ENCODE data around the gene AFG3L2. TPM values are rescaled to one million over a fixed set of nuclear protein-coding genes. Genes with fewer than 3 reads are reported as not detected.

Gene AFG3L2
- total RNA-seq, 2 experiments from 2014 or later, result 60.6 to 64.0 TPM

- no peak for TF ChIP-seq CTCF (IDR thresholded peaks at IDR 0.05)
- intact Hi-C loops (cut with micrococcal nuclease), result no loop called here
These were observed 59.2 kb downstream of the AFG3L2 start for GRCh38 chr18:12317664-12318333.

GRCh38 chr18:12315911-12316310 lies 61.1 kb downstream of the AFG3L2 start:
- CTCF ChIA-PET, result interaction anchor here (4.2 to 5.9 kb wide), 2 partner anchors 12 to 44 kb away, joined by 13 to 32 read pairs; no protein-coding TSS in a partner anchor
- Mint-ChIP-seq H3K27ac (no peak overlapping the region), H3K27me3 (no peaks in the 10 kb centered on the region), H3K36me3 (ENCODE audit: low read depth) (peaks cover 4% of the 10 kb centered on the region), H3K9me3 (peaks cover 9% of the 10 kb centered on the region), H3K4me3 (no peak overlapping the region), H3K4me1 (ENCODE audit: low read depth) (no peaks in the 10 kb centered on the region)
- ATAC-seq (no peak), DNase-seq (no peak)
- TF ChIP-seq CTCF (IDR thresholded peaks at IDR 0.05), result no peak
- POLR2A ChIA-PET, result no interaction called here
- intact Hi-C loops (cut with micrococcal nuclease), result no loop called here

More at GRCh38 chr18:12317664-12318333, 59.2 kb downstream of the AFG3L2 start:
- H3K4me3 Mint-ChIP-seq, result no peak overlapping the region
- ATAC-seq, result no peak
- no peaks in the 10 kb centered on the region for H3K27me3 Mint-ChIP-seq
- POLR2A ChIA-PET, result interaction anchor here (0.6 to 0.9 kb wide), 2 partner anchors 9 to 18 kb away, joined by 3 to 5 read pairs; no protein-coding TSS in a partner anchor
- CTCF ChIA-PET, result interaction anchor here (1.4 to 3.0 kb wide), 3 partner anchors 10 to 81 kb away, joined by 3 to 19 read pairs (median 5); no protein-coding TSS in a partner anchor
- H3K9me3 Mint-ChIP-seq, result peaks cover 3% of the 10 kb centered on the region
- DNase-seq, result no peak
- peaks cover 10% of the 10 kb centered on the region for H3K36me3 Mint-ChIP-seq (ENCODE audit: low read depth)
- H3K4me1 Mint-ChIP-seq (ENCODE audit: low read depth), result no peaks in the 10 kb centered on the region
- H3K27ac Mint-ChIP-seq, result no peak overlapping the region

GRCh38 chr18:12315490-12315889 lies 61.5 kb downstream of the AFG3L2 start:
- intact Hi-C loops (cut with micrococcal nuclease), result no loop called here

GRCh38 chr18:12314591-12315305 lies 62.3 kb downstream of the AFG3L2 start:
- ATAC-seq, result no peak
- Mint-ChIP-seq H3K27ac (no peak overlapping the region), H3K4me1 (ENCODE audit: low read depth) (peaks cover under 1% of the 10 kb centered on the region), H3K9me3 (peaks cover 12% of the 10 kb centered on the region), H3K27me3 (peaks cover 6% of the 10 kb centered on the region), H3K4me3 (no peak overlapping the region), H3K36me3 (ENCODE audit: low read depth) (peaks cover 5% of the 10 kb centered on the region)
- no peak for TF ChIP-seq CTCF (IDR thresholded peaks at IDR 0.05)
- CTCF ChIA-PET, result interaction anchor here (0.9 to 5.9 kb wide), 3 partner anchors 13 to 78 kb away, joined by 3 to 32 read pairs (median 13); no protein-coding TSS in a partner anchor
- POLR2A ChIA-PET, result interaction anchor here (0.6 kb wide), 1 partner anchor 94 kb away, joined by 3 read pairs; no protein-coding TSS in a partner anchor
- intact Hi-C loops (cut with micrococcal nuclease), result no loop called here
- DNase-seq, result no peak

More at GRCh38 chr18:12315490-12315889, 61.5 kb downstream of the AFG3L2 start:
- H3K4me1 Mint-ChIP-seq (ENCODE audit: low read depth), result no peaks in the 10 kb centered on the region
- H3K27ac Mint-ChIP-seq, result no peak overlapping the region
- POLR2A ChIA-PET, result no interaction called here
- DNase-seq (no peak), ATAC-seq (no peak)
- H3K27me3 Mint-ChIP-seq, result peaks cover 4% of the 10 kb centered on the region
- no peak overlapping the region for H3K4me3 Mint-ChIP-seq
- TF ChIP-seq CTCF (IDR thresholded peaks at IDR 0.05), result no peak
- CTCF ChIA-PET, result interaction anchor here (0.9 to 5.9 kb wide), 3 partner anchors 12 to 79 kb away, joined by 3 to 32 read pairs (median 13); no protein-coding TSS in a partner anchor
- peaks cover 11% of the 10 kb centered on the region for H3K9me3 Mint-ChIP-seq
- peaks cover 4% of the 10 kb centered on the region for H3K36me3 Mint-ChIP-seq (ENCODE audit: low read depth)
